ENCODE data around the gene FAM117A. TPM values are rescaled to one million over a fixed set of nuclear protein-coding genes. Genes with fewer than 3 reads are reported as not detected.

The FAM117A gene
- total RNA-seq, 5 donors from 2014 or later (not counting 1 experiment from before 2014, with no cell fraction given), result 71.9 to 105 (median 99.1) TPM

DNA sequence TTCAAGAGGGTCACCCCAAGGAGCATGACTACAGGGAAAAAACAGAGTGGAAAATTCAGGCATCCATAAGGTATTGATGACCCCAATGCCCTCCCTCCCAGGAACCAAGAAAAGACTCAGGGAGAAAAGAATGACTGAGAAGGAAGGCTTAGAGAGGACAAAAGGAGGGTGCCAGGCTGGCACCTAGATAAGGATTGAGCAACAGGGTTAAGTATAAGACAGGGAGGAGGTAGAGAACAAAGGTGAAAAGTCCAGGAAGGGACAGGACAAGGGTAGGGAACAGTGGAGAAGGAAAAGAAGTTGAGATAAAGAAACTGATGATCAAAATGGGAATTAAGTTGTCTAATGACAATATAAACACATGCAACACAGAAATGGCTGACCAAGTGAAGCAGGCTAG lies 58.7 kb downstream of the FAM117A start:
- Histone ChIP-seq H3K27ac (ENCODE audit: low read length) (no peak overlapping the region), H3K9me3 (no peaks in the 10 kb centered on the region), H3K27me3 (replicated peaks in 1 of 2; ENCODE audit: control insufficient read depth in 2 of 2, extremely low read depth in 1 of 2, insufficient read depth in 2 of 2, low read length in 1 of 2) (no peaks in the 10 kb centered on the region), H3K36me3 (ENCODE audit: control insufficient read depth in 2 of 2, extremely low read depth in 1 of 2, insufficient read depth in 1 of 2, low read length in 1 of 2) (peaks cover 3 to 67% of the 10 kb centered on the region in 2 donors), H3K4me3 (ENCODE audit: control insufficient read depth in 1 of 2, extremely low read depth in 1 of 2, low read length in 1 of 2) (no peak overlapping the region), H3K4me1 (ENCODE audit: control insufficient read depth in 1 of 2, extremely low read depth in 1 of 2, insufficient read depth in 2 of 2, low read length in 2 of 2) (peaks cover 9 to 34% of the 10 kb centered on the region in 2 experiments)
- Mint-ChIP-seq H3K27me3 (no peaks in the 10 kb centered on the region), H3K36me3 (peaks cover 40% of the 10 kb centered on the region), H3K9me3 (no peaks in the 10 kb centered on the region), H3K4me1 (peaks cover 38 to 47% (median 42%) of the 10 kb centered on the region in 3 donors), H3K4me3 (peak overlapping the region; percentile 2 to 52 (median 31)), H3K27ac (peak overlapping the region; percentile 29 to 74)
- ATAC-seq (replicated peaks in 1 of 4) (no peak), DNase-seq (no peak)
- ChIA-PET POLR2A (no interaction called here), CTCF (interaction anchor here (0.8 to 1.8 kb wide), 3 partner anchors 59 to 136 kb away, joined by 3 to 6 read pairs (median 3); partner anchors contain the start of gene FAM117A (in 1 of the 2))

DNA sequence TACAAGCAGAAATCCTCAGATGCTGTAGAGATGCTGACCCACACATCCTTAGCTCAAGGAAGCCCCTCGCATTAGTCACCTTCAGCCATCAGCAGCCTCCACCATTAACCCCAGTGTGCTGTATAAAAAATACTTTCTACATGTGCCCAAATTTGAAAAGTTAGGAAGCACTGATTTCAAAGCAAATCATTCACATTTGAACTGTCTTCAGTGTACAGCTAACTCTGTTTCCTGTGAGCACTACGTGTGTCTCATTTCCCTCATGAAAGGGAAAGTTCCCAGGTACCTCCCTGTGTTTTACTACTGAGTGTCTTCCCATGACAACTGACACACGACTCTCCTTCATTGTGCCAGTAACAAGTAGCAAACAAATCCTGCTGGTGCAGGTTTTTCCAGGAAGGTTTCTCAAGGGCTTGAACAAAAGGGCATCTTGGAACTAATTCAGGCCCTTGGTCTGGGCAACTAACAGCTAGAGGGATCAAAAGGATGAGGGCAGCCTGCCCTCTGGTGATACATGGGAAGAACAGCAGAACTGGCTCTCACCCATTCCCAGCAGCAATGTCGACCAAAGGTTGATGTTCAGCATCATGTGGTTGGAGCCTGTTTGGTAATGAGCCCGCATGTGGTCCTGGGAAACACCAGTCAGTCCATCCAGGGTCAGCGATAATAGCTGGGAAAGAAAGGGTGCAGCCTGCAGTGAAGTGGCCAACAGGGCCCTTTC lies 60.2 kb downstream of the FAM117A start:
- DNase-seq (peak in 1 of 35 experiments; percentile 47), ATAC-seq (replicated peaks in 1 of 4) (no peak)
- H3K27me3 Mint-ChIP-seq, result no peaks in the 10 kb centered on the region
- H3K36me3 Mint-ChIP-seq, result peaks cover 48% of the 10 kb centered on the region
- 44% methylated on average over 4 of the region's 6 CpGs for WGBS (ENCODE audit: insufficient coverage)
- CTCF ChIA-PET, result interaction anchor here (0.7 to 1.8 kb wide), 5 partner anchors 60 to 136 kb away, joined by 3 to 10 read pairs (median 6); partner anchors contain the start of gene FAM117A (in 1 of the 2)
- Histone ChIP-seq H3K36me3 (ENCODE audit: control insufficient read depth in 2 of 2, extremely low read depth in 1 of 2, insufficient read depth in 1 of 2, low read length in 1 of 2) (peaks cover 5 to 71% of the 10 kb centered on the region in 2 donors), H3K27me3 (replicated peaks in 1 of 2; ENCODE audit: control insufficient read depth in 2 of 2, extremely low read depth in 1 of 2, insufficient read depth in 2 of 2, low read length in 1 of 2) (no peaks in the 10 kb centered on the region), H3K9me3 (no peaks in the 10 kb centered on the region), H3K4me1 (ENCODE audit: control insufficient read depth in 1 of 2, extremely low read depth in 1 of 2, insufficient read depth in 2 of 2, low read length in 2 of 2) (peaks cover 9 to 33% of the 10 kb centered on the region in 2 experiments), H3K4me3 (ENCODE audit: control insufficient read depth in 1 of 2, extremely low read depth in 1 of 2, low read length in 1 of 2) (no peak overlapping the region), H3K27ac (ENCODE audit: low read length) (no peak overlapping the region)
- H3K27ac Mint-ChIP-seq, result peak overlapping the region in 1 of 2 donors; percentile 44
- H3K9me3 Mint-ChIP-seq, result no peaks in the 10 kb centered on the region
- H3K4me3 Mint-ChIP-seq, result no peak overlapping the region
- H3K4me1 Mint-ChIP-seq, result peaks cover 36 to 38% (median 37%) of the 10 kb centered on the region in 3 donors
- POLR2A ChIA-PET, result no interaction called here

DNA sequence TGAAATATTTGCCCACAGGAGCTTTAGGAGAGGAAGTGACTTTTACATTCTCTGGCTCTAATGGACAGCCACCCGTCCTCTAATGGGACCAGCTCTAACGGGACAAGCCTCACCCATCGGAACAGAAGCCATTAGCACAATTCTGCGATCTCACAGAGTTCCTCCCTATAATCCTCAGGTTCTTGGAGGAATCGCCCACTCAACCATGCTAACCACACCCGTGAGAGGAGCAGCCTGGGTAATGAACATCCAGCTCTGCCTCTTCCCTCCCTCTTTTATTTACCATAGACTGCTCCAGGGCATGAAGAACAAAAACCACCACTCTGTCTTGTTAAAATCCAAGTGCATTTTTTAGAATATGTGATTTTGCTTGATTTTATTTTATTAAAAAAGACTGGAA lies 63.0 kb downstream of the FAM117A start:
- Mint-ChIP-seq H3K36me3 (peaks cover 48% of the 10 kb centered on the region), H3K9me3 (no peaks in the 10 kb centered on the region), H3K27ac (peak overlapping the region in 1 of 2 donors; percentile 34), H3K27me3 (no peaks in the 10 kb centered on the region), H3K4me3 (no peak overlapping the region), H3K4me1 (peaks cover 23 to 27% (median 25%) of the 10 kb centered on the region in 3 donors)
- POLR2A ChIA-PET, result interaction anchor here (0.6 to 0.9 kb wide), 2 partner anchors 8 to 139 kb away, joined by 3 read pairs; no protein-coding TSS in a partner anchor
- WGBS (ENCODE audit: insufficient coverage), result 100% methylated on average over 5 of the region's 6 CpGs
- Histone ChIP-seq H3K27ac (ENCODE audit: low read length) (no peak overlapping the region), H3K36me3 (ENCODE audit: control insufficient read depth in 2 of 2, extremely low read depth in 1 of 2, insufficient read depth in 1 of 2, low read length in 1 of 2) (peaks cover 5 to 68% of the 10 kb centered on the region in 2 donors), H3K9me3 (no peaks in the 10 kb centered on the region), H3K4me1 (ENCODE audit: control insufficient read depth in 1 of 2, extremely low read depth in 1 of 2, insufficient read depth in 2 of 2, low read length in 2 of 2) (peaks cover 6 to 20% of the 10 kb centered on the region in 2 experiments), H3K27me3 (replicated peaks in 1 of 2; ENCODE audit: control insufficient read depth in 2 of 2, extremely low read depth in 1 of 2, insufficient read depth in 2 of 2, low read length in 1 of 2) (no peaks in the 10 kb centered on the region), H3K4me3 (ENCODE audit: control insufficient read depth in 1 of 2, extremely low read depth in 1 of 2, low read length in 1 of 2) (no peak overlapping the region)
- DNase-seq (no peak), ATAC-seq (replicated peaks in 1 of 4) (no peak)
- CTCF ChIA-PET, result no interaction called here

DNA sequence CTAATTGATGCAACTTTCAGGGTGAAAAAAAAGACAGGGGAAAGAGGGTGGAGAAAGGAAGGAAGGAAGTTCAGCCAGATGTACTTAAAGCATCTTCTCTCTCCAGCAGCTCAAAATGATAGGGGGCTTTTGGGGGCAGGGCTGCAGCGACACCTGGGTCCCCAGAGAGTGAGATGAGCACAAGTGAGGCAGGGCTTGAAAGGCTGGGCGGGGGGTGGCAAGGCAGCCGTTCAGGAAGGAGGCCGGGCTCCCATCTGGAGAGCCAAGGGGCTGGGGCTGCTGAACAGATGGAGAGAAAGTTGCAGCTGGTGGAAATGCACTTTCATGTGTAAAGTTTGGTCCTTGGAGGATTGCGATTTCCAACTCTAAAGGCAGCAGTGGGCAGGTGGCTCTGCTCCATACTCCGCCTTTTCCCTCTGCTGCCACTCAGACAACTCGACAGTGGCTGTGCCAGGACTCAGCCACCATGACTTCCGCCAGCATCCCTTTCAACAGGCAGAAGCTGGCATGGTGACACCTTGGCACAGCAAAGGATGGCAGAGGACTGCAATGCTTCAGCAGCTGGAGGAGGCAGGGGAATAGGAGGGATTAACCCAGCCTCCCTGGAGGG lies 63.9 kb downstream of the FAM117A start:
- Mint-ChIP-seq H3K27me3 (no peaks in the 10 kb centered on the region), H3K36me3 (peaks cover 41% of the 10 kb centered on the region), H3K4me3 (no peak overlapping the region), H3K9me3 (no peaks in the 10 kb centered on the region), H3K4me1 (peaks cover 25 to 31% (median 31%) of the 10 kb centered on the region in 3 donors), H3K27ac (peak overlapping the region; percentile 50 to 60)
- no peak overlapping the region for H3K27ac ChIP-seq (ENCODE audit: low read length)
- 69% methylated on average over 7 of the region's 8 CpGs for WGBS (ENCODE audit: insufficient coverage)
- H3K4me3 ChIP-seq (ENCODE audit: control insufficient read depth in 1 of 2, extremely low read depth in 1 of 2, low read length in 1 of 2), result no peak overlapping the region
- H3K9me3 ChIP-seq, result no peaks in the 10 kb centered on the region
- peaks cover 11 to 24% of the 10 kb centered on the region in 2 experiments for H3K4me1 ChIP-seq (ENCODE audit: control insufficient read depth in 1 of 2, extremely low read depth in 1 of 2, insufficient read depth in 2 of 2, low read length in 2 of 2)
- ATAC-seq (replicated peaks in 1 of 4) (no peak), DNase-seq (no peak)
- ChIA-PET POLR2A (no interaction called here), CTCF (no interaction called here)
- H3K27me3 ChIP-seq (replicated peaks in 1 of 2; ENCODE audit: control insufficient read depth in 2 of 2, extremely low read depth in 1 of 2, insufficient read depth in 2 of 2, low read length in 1 of 2), result no peaks in the 10 kb centered on the region
- peaks cover 5 to 59% of the 10 kb centered on the region in 2 donors for H3K36me3 ChIP-seq (ENCODE audit: control insufficient read depth in 2 of 2, extremely low read depth in 1 of 2, insufficient read depth in 1 of 2, low read length in 1 of 2)

DNA sequence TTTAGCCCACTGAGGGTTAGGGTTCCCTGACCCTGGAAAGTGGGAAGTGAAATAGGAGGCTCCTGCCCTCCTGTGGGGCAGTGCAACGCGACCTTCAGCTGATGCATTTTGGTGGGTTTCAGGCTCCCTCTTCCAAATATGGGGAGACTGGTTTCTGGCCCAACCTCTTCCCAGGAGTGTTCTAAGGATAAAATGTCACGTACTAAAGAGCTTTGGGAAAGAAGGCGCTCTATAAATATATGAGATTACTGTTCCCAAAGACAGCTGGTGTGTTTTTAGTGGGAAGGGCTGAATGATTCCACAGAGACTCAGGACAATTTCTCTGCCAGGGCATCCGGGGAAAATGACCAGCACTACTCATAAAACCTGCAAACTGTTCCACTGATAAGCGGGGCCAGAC lies 65.9 kb downstream of the FAM117A start:
- 75% methylated on average over 2 of the region's 6 CpGs for WGBS (ENCODE audit: insufficient coverage)
- POLR2A ChIA-PET, result interaction anchor here (0.5 to 0.6 kb wide), 2 partner anchors 66 to 136 kb away, joined by 8 read pairs; partner anchors contain the start of gene FAM117A (in 1 of the 2)

DNA sequence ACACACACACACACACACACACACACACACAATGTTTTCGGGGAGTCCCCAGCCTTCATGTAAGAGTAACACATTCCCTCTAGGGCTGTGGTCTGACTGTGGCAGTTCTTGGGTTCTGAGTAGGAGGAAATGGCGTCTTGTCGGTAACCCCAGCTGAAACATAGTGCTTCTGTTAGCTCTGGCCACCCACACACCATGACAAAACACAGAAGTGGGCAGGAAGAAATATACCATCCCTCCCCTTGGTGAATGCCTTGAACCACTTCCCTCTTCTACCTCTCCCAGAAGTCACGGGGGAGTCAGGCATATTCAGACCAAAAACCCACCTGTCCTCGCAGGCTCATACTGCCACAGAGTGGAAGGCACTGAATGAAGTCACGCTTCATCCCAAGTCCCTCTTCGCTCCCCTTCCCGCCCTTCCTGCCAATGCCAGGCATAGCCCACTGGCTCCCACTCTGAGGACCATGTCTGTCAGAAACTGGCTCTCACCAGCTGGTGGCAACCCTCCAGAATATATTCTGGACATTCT lies 67.6 kb downstream of the FAM117A start:
- no peaks in the 10 kb centered on the region for H3K9me3 Mint-ChIP-seq
- no peaks in the 10 kb centered on the region for H3K9me3 ChIP-seq
- no peaks in the 10 kb centered on the region for H3K27me3 ChIP-seq (replicated peaks in 1 of 2; ENCODE audit: control insufficient read depth in 2 of 2, extremely low read depth in 1 of 2, insufficient read depth in 2 of 2, low read length in 1 of 2)
- peaks cover 5 to 22% of the 10 kb centered on the region in 2 donors for H3K36me3 ChIP-seq (ENCODE audit: control insufficient read depth in 2 of 2, extremely low read depth in 1 of 2, insufficient read depth in 1 of 2, low read length in 1 of 2)
- H3K27ac ChIP-seq (ENCODE audit: low read length), result peak overlapping the region; percentile 58
- ATAC-seq (replicated peaks in 1 of 4), result peak; percentile 72 to 94 (median 82)
- peak overlapping the region in 1 of 3 donors; percentile 37 for H3K4me3 Mint-ChIP-seq
- H3K4me1 Mint-ChIP-seq, result peaks cover 38 to 42% (median 42%) of the 10 kb centered on the region in 3 donors
- H3K4me3 ChIP-seq (ENCODE audit: control insufficient read depth in 1 of 2, extremely low read depth in 1 of 2, low read length in 1 of 2), result peak overlapping the region in 1 of 2 donors; percentile 10
- H3K27me3 Mint-ChIP-seq, result no peaks in the 10 kb centered on the region
- ChIA-PET CTCF (interaction anchor here (0.6 to 1.8 kb wide), 11 partner anchors 12 to 301 kb away, joined by 3 to 10 read pairs (median 4); partner anchors contain the start of genes FAM117A (in 1 of the 2) and SLC35B1 (in 1 of the 2)), POLR2A (interaction anchor here (0.5 to 0.7 kb wide), 2 partner anchors 77 to 1244 kb away, joined by 3 to 4 read pairs; no protein-coding TSS in a partner anchor)
- peak overlapping the region; percentile 71 to 82 for H3K27ac Mint-ChIP-seq
- 40% methylated on average over 5 of the region's 8 CpGs for WGBS (ENCODE audit: insufficient coverage)
- peaks cover 17% of the 10 kb centered on the region for H3K36me3 Mint-ChIP-seq
- peaks cover 16 to 28% of the 10 kb centered on the region in 2 experiments for H3K4me1 ChIP-seq (ENCODE audit: control insufficient read depth in 1 of 2, extremely low read depth in 1 of 2, insufficient read depth in 2 of 2, low read length in 2 of 2)
- DNase-seq, result peak in 33 of 35 experiments; percentile 31 to 82 (median 60)

More for the DNA sequence above, 65.9 kb downstream of the FAM117A start:
- Histone ChIP-seq H3K9me3 (no peaks in the 10 kb centered on the region), H3K4me3 (ENCODE audit: control insufficient read depth in 1 of 2, extremely low read depth in 1 of 2, low read length in 1 of 2) (no peak overlapping the region), H3K27ac (ENCODE audit: low read length) (no peak overlapping the region), H3K36me3 (ENCODE audit: control insufficient read depth in 2 of 2, extremely low read depth in 1 of 2, insufficient read depth in 1 of 2, low read length in 1 of 2) (peaks cover 5 to 38% of the 10 kb centered on the region in 2 donors), H3K27me3 (replicated peaks in 1 of 2; ENCODE audit: control insufficient read depth in 2 of 2, extremely low read depth in 1 of 2, insufficient read depth in 2 of 2, low read length in 1 of 2) (no peaks in the 10 kb centered on the region), H3K4me1 (ENCODE audit: control insufficient read depth in 1 of 2, extremely low read depth in 1 of 2, insufficient read depth in 2 of 2, low read length in 2 of 2) (peaks cover 15 to 25% of the 10 kb centered on the region in 2 experiments)
- ATAC-seq (replicated peaks in 1 of 4) (no peak), DNase-seq (no peak)
- CTCF ChIA-PET, result no interaction called here
- no peak overlapping the region for H3K4me3 Mint-ChIP-seq
- peak overlapping the region in 1 of 2 donors; percentile 28 for H3K27ac Mint-ChIP-seq
- H3K4me1 Mint-ChIP-seq, result peaks cover 28 to 35% (median 35%) of the 10 kb centered on the region in 3 donors
- H3K9me3 Mint-ChIP-seq, result no peaks in the 10 kb centered on the region
- no peaks in the 10 kb centered on the region for H3K27me3 Mint-ChIP-seq
- peaks cover 26% of the 10 kb centered on the region for H3K36me3 Mint-ChIP-seq
